ENCODE measurements around the gene ARSD. TPM values are rescaled to one million over a fixed set of nuclear protein-coding genes. Genes with fewer than 3 reads are reported as not detected.

The ARSD gene
- total RNA-seq, 1 experiment from 2014 or later = 10.3 TPM

DNA sequence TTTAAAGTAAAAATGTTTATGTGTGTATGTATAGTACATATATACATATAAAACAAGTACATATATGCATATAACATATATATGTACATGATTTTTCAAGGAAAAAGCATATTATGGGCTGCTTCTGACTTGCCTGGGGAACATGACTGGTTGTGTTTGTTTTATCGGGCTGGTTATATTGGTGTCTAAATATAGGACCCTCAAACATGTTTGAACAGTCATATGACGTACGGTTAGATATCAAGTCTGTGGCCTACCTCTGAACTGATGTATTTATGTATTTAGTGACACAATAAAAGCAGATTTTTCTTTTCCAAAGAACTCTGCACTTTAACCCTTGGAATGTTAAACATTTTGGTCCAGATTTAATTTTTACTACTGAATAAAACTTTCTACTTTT lies 37.9 kb upstream of the ARSD start:
- H3K4me2 ChIP-seq (ENCODE audit: insufficient read depth, insufficient read length, low read length) = no peak overlapping the region
- H4K20me1 ChIP-seq (ENCODE audit: control insufficient read depth, insufficient read depth, insufficient read length) = no peaks in the 10 kb centered on the region
- H3K9ac ChIP-seq (ENCODE audit: extremely low read depth, insufficient read length, low read length) = no peak overlapping the region
- TF ChIP-seq CTCF (conservative IDR thresholded peaks at IDR 0.05) = no peak
- no peak overlapping the region for H2BK5ac ChIP-seq (ENCODE audit: insufficient read length, low read length)
- H3K18ac ChIP-seq (ENCODE audit: insufficient read length, low read depth, low read length) = no peak overlapping the region
- H3K4ac ChIP-seq (ENCODE audit: low read depth, low read length) = no peak overlapping the region
- H2BK15ac ChIP-seq (ENCODE audit: low read depth, low read length) = no peak overlapping the region
- Mint-ChIP-seq H3K27me3 (ENCODE audit: low read depth) (peaks cover 3% of the 10 kb centered on the region; the same call in 1 of the 2 replicates), H3K27ac (no peak overlapping the region), H3K4me1 (peaks cover 46 to 48% of the 10 kb centered on the region in 2 experiments), H3K4me3 (no peak overlapping the region), H3K36me3 (ENCODE audit: insufficient read depth in 1 of 3, low read depth in 3 of 3) (peaks cover 7% of the 10 kb centered on the region in 3 experiments; a peak in 5 of 7 replicates), H3K9me3 (peaks cover 8 to 16% of the 10 kb centered on the region in 2 experiments)
- no peak overlapping the region for H3K56ac ChIP-seq (ENCODE audit: insufficient read length, low read depth, low read length)
- WGBS (ENCODE audit: extremely low coverage, insufficient read length, low lambda C conversion rate) = no CpG with 5 or more reads among the region's 3 CpGs
- H3K23me2 ChIP-seq (ENCODE audit: insufficient read length, low read depth, low read length, poor library complexity, severe bottlenecking) = no peaks in the 10 kb centered on the region
- H3K27me3 ChIP-seq (ENCODE audit: insufficient read depth, low read length) = no peaks in the 10 kb centered on the region
- no peak overlapping the region for H4K8ac ChIP-seq (replicated peaks; ENCODE audit: insufficient read length, low read depth, low read length)
- no peak overlapping the region for H2AFZ ChIP-seq (ENCODE audit: low read length)
- H3K23ac ChIP-seq (ENCODE audit: insufficient read length, low read depth, low read length) = no peak overlapping the region
- H3T11ph ChIP-seq (ENCODE audit: low read length) = no peak overlapping the region
- no peak overlapping the region for H4K5ac ChIP-seq (ENCODE audit: insufficient read length, low read depth, low read length)
- H2BK12ac ChIP-seq (ENCODE audit: insufficient read length, low read depth, low read length) = no peak overlapping the region
- H3K27ac ChIP-seq (ENCODE audit: insufficient read length, low read depth, low read length) = no peak overlapping the region
- no peaks in the 10 kb centered on the region for H3K79me1 ChIP-seq (ENCODE audit: insufficient read depth, low read depth, low read length, poor library complexity, severe bottlenecking)
- H3K14ac ChIP-seq (ENCODE audit: insufficient read depth, low read length) = no peak overlapping the region
- H2BK20ac ChIP-seq (ENCODE audit: low read depth, low read length, poor library complexity, severe bottlenecking) = no peak overlapping the region
- no peaks in the 10 kb centered on the region for H3K79me2 ChIP-seq (ENCODE audit: insufficient read depth, low read length)
- H3K9me3 ChIP-seq (ENCODE audit: control insufficient read depth, low read depth, low read length) = no peaks in the 10 kb centered on the region
- no peak overlapping the region for H2BK120ac ChIP-seq (ENCODE audit: low read depth, low read length, poor library complexity, severe bottlenecking)
- no peak overlapping the region for H4K91ac ChIP-seq (ENCODE audit: insufficient read length, low read depth, low read length)
- H2AK5ac ChIP-seq (ENCODE audit: insufficient read length, low read length) = no peak overlapping the region
- peaks cover 4% of the 10 kb centered on the region for H3K4me1 ChIP-seq (ENCODE audit: insufficient read depth, low read length)
- no peak for DNase-seq
